Measurements from ENCODE around the gene CPLANE2.
"Not testable (repeated sequence)": the region's sequence is repeated elsewhere in the genome, so short reads cannot be mapped to it uniquely, and the experiment has no call there.

Gene CPLANE2

DNA sequence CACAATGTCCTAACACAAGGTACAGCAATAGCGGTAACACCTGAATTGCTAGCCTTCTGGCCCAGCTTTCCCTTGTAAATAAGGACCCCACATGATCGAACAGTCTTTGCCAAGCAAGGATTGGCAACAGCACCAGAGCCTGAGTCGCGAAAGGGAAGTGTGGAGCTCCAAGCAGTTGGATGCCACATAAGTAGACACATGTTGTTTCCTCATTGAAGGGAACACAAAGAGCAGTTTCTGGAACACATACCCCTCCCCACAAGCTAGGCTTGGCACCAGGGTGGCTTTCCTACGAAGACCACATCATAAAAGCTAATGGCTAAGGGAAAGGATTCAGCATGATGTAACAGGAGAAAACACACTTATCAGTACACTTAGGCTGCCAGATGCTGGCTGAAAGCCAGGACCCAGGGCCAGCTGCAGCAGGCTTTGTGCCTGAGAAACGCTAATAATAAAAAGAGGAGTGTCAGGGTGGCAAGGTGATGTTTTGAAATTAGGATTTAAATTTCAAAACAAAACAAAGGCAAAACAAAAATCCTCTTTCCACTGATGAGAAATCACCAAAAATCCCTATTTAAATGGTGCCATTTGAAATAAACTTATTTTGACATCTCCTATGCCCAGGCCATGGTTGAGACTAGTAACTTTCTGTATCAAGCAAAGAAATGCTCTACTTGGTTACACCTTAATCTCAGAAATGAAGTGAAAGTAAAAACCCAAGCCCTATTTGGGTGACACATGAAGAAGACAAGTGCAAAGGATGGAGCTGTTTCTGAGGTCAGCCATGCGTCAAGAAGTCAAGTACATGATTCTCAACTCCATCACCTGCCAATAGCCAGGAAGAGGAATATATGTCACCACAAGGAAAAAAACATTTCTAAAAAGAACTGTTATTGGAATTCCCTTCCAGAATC is 11.9 kb upstream of the CPLANE2 start:
- peak; percentile 37 for DNase-seq (ENCODE audit: low read depth)

DNA sequence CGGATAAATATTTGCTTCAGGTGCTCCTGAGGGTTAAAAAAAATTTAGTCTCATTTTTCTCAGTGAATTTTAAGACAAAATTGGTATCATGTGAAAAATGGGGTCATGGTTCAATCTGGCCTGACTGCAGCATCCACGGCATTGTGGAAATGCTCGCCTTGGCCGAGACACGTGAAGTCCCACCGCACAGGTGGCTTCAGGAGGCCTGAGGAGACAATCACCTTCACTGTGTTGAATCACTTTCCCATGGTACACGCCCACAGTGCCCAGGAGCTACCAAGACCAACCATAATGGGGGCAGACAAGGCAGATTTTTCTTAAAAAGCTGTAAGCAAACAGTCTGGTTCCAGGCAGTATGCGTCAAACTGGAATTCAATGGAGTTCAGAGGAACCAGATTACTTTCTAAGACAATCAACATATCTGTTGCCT is 11.0 kb upstream of the CPLANE2 start:
- DNase-seq (ENCODE audit: low read depth): no peak

- DNase-seq (ENCODE audit: low read depth): no peak
Measured at GRCh38 chr1:16247441-16247840, 10.5 kb upstream of the CPLANE2 start.

DNA sequence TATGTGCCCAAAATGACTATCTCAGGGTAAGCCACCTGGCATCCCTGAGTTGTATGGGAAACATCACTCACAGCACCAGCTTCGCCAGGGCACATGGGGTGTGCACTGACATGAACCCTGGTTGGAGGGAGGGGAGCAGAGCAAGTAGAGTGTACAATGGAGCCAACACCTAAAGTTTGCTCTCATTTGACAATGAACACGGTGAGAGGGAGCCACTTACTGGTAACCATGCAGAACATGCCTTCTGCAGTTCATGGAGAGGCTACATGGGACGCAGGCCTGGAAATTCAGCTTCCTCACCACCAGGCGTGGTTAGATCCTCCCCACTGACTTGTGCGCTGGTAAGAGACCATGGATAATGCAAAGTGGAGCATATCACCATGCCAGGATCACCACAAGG is 10.0 kb upstream of the CPLANE2 start:
- no peak for DNase-seq (ENCODE audit: low read depth)

- DNase-seq (ENCODE audit: low read depth): not testable (repeated sequence)
Measured at GRCh38 chr1:16246239-16246638, 9.3 kb upstream of the CPLANE2 start.

- DNase-seq (ENCODE audit: low read depth): no peak
Measured at GRCh38 chr1:16245476-16246196, 8.7 kb upstream of the CPLANE2 start.

DNA sequence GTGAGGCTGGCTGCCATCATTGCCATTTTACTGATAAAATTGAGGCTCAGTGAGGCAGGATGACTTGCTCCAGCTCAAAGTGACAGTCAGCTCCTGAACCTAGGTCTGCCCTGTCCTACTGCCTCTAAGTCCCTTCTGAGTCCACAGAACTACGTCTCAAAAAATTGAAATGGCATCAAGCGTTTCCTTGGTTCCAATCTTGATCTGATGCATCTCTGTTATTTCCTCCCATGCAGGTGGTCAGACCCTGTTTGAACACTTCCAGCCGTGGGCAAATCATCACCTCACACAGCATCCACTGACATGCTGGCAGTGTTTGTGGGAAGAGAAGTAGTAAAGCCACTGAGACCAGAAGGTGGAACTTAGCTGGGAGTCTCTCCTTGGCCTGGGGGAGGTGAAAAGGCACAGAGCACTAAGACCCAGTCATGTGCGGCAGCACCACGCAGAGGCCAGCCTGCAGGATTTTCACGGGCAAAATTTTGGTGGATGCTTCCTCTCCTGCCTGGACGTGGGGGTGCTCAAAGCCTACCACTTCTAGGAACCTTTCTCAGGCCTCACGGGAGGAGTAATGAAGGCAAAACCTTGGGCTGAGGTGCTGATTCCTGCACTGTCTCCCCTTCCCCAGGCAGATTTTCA is 7.8 kb upstream of the CPLANE2 start:
- no peak for DNase-seq (ENCODE audit: low read depth)

DNA sequence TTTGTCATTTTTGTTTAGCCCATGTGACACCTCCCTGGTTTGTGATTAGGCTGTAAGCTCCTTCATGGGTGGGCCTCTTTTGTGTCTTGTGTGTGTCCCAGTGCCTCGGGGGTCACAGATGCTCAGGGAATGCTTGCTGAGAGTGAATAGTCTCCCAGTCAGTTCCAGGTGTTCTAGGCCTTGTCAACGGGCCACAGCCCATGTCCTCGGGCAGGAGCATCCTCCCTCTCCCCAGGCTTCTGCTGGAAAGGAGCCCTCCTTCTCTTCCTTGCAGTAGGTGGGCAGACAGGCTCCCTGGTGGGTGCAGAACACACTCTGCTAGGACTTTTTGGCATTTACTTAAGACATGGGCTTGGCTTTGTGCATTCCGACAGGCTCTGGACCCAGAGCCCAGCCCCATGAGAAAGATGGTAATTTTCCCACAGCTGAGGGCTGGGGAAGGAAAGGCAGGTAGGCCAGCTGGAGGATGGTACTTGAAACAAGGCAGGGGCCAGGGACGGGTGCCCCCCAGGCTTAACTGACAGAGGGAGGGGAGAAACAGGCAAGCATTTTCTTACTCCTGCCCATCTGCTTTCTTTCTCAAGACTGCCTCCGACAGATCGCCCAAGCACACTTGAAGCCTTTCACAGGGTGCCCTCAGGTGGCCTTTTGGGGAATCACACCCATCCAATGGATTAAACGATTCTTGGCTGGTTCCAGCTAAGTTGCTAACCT is 7.1 kb upstream of the CPLANE2 start:
- DNase-seq (ENCODE audit: low read depth): peak; percentile 85

- DNase-seq (ENCODE audit: low read depth): no peak
Measured at GRCh38 chr1:16243215-16243610, 6.2 kb upstream of the CPLANE2 start.

DNA sequence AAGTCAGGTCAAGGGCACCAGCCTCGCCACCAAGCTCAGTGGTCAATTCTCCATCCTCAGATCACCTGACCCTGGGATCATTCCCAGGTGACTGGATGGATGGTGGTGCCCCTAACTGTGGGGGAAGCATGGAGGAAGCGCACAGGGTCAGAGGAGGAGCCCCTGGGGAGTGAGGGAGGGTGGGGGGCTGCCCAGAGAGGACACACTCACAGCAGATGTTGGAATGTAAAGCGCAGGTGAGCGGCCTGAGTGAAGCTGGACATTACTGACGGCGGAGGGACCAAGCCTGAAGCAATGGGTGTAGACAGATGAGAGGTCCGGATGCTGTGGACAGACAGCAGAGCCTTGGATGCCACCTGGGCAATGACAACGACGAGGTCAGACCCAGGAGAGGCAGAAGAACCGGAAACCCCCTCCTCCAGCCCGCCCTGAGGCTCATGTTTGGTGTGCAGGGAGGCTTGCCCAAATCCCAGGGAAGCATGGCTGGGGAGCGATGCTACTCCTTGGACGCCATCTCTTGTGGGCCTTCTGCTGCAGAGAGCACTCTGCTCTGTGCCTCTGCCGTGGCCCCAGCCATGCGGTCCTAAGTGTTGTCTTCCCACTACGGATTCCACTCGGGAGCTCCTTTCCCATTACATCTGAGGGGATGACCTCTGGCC is 5.7 kb upstream of the CPLANE2 start:
- DNase-seq (ENCODE audit: low read depth): no peak

DNA sequence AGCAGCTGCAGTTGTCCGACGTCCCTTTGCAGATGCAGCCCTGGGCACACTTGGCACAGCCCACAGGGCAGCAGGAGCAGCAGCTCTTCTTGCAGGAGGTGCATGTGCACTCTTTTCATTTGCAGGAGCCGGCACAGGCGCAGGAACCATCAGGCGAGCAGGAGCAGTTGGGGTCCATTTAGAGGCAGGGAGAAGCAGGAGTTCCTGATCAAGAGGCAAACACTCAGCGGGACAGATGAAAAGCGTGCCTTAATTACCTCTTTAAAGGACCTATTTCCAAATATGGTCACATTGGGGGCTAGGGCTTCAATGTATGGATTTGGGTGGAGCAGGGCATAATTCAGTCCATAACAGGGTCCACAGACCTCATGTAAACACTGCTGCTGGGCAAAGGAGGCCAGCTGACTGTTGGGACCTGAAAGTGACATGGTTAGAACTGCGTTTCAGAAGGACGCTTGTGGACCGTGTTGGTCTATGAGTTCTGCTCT is 4.3 kb upstream of the CPLANE2 start:
- no peak for DNase-seq (ENCODE audit: low read depth)

DNA sequence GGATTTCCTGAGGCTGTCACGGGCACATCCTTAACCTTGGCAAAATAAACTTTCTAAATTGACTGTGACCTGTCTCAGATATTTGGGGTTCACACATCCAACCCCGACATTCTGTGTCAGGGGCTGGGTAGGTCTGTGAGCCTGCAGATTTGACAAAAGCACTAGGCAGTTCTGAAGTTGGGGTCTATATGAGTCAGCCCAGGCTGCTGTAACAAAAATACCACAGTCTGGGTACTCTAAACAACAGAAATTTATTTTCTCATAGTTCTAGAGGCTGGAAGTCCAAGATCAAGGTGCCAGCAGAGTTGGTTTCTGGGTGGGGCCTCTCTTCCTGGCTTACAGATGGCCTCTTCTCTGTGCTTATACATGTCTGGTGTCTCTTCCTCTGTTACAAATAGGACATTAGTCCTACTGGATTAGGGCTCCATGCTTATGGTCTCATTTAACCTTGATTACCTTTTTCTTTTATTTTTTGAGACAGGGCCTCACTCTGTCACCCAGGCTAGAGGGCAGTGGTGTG is 3.0 kb upstream of the CPLANE2 start:
- no peak for DNase-seq (ENCODE audit: low read depth)

DNA sequence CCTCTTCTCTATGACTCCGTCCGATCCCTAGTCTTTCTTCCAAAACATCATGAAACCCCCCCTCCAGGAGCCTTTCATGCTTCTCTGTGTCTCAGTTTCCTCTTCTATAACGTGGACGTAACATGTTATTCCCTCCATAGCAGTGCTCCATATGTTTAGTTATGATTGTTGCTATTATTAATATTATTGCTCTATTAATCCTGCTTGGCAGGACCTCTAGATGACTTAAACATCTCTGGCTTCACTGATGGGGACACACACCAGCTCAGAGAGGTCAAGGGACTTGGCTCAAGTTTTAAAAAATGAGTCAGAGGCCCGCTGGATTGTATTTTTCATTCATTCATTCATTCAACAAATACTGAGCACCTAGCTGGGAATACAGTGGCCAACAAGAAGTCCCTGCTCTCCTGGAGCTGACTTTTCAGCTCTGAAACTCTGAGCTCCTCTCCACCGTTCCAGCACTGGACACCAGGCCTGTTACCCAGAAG is 404 bp upstream of the CPLANE2 start:
- DNase-seq (ENCODE audit: low read depth): peak; percentile 34

DNA sequence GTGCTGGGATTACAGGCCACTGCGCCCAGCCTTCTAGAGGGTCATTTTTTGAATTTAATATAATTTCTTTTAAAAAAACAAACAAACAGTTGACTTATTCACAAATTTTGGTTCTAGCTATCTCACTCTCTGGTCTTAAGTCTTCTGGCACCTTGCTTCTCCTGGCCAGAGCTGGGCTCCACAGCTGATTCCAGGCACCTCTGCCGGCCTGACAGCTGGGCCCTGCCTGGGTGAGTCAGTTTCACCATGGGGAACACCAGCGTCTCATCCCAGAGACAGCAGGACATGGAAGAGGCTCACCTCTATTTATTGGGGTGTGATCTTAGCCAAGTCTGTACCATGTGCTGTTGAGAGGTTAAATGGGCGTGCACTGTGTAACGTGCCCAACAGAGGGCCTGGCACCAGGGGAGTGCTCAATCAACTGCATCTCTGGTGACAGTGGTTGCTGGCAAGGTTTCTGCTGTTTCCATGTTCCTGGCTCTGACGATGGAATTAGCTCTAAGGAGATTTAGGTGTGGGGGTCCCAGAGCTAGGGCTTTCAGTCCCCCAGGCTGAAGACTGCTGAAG is 956 bp downstream of the CPLANE2 start:
- DNase-seq (ENCODE audit: low read depth): peak; percentile 51

GRCh38 chr1:16235347-16235746 is 1.6 kb downstream of the CPLANE2 start:
- no peak for DNase-seq (ENCODE audit: low read depth)

DNA sequence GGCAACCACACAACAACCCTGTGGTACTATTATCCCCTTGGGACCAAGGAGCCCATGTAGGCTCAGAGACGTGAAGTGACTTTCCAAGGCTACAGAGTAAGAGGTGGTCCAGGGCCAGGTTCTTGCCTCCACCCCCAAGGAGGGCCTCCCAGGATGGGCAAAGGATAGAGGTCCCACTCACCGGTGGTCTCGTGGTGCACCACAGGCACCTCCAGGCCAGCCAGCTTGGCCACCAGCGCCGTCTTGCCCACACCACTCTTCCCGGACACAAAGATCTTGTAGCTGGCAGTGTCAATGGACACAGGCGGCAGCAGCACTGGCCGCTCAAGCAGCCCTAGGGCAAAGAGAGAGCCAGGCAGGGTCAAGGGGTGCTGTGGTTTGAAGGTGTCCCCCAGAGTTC is 3.6 kb downstream of the CPLANE2 start:
- DNase-seq (ENCODE audit: low read depth): no peak

GRCh38 chr1:16232316-16232710 is 4.7 kb downstream of the CPLANE2 start:
- no peak for DNase-seq (ENCODE audit: low read depth)

- DNase-seq (ENCODE audit: low read depth): no peak
Measured at GRCh38 chr1:16231331-16232315, 5.4 kb downstream of the CPLANE2 start.

DNA sequence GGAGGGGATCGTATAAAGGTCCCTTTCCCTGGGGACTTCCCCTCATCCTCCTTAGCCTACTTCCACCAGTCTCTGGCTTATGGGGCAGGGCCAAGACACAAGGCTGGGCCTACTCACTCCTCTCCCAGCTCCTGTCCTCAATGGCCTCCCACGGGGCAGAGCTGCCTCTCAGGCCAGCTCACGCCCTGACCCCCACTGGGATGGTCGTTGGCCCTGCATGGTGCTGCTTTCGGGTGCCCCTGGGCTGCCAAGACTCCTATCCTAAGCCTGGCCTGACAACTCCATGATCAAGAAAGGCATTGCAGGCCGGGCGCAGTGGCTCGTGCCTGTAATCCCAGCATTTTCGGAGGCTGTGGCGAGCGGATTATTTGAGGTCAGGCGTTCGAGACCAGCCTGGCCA is 6.2 kb downstream of the CPLANE2 start:
- no peak for DNase-seq (ENCODE audit: low read depth)
